Tibial nerve (tissue), 4 donors: ENCODE results near the gene GRIN2A. TPM values are rescaled to one million over a fixed set of nuclear protein-coding genes. Genes with fewer than 3 reads are reported as not detected.

Experiments
- DNase-seq, 2 donors: peaks; one replicate each; pipeline ENCODE4 v3.0.0-alpha.2; 2019; ENCODE audit warnings: low spot score in 2 of 2
- H3K27ac ChIP-seq, 4 donors: fragments of 200-600 bp; sonication (generic) in 3 of 4; one replicate each; pipeline ENCODE4 v1.5.1; 2017 to 2019; ENCODE audit warnings: mild to moderate bottlenecking in 1 of 4
- H3K27me3 ChIP-seq, 2 donors: fragments of 200-600 bp; sonication (generic) in 1 of 2; one replicate each; pipeline versions ENCODE4 v1.5.1 to v1.6.0; 2017 to 2019
- H3K36me3 ChIP-seq, 3 donors: fragments of 200-600 bp; sonication (generic); one replicate each; pipeline ENCODE4 v1.5.1; 2018 to 2019
- H3K4me1 ChIP-seq, 4 donors: fragments of 200-600 bp; sonication (generic) in 3 of 4; one replicate each; pipeline ENCODE4 v1.5.1; 2017 to 2019
- H3K4me3 ChIP-seq, 4 donors: fragments of 200-600 bp; sonication (generic) in 3 of 4; one replicate each; pipeline ENCODE4 v1.5.1; 2017 to 2019; ENCODE audit warnings: mild to moderate bottlenecking in 1 of 4, moderate library complexity in 1 of 4
- H3K9me3 ChIP-seq, 4 donors: fragments of 200-600 bp; sonication (generic) in 3 of 4; one replicate each; pipeline ENCODE4 v1.5.1; 2017 to 2019
- EP300 ChIP-seq, 2 donors: sonication (generic); formaldehyde crosslinking; IDR thresholded peaks; one replicate each; pipeline ENCODE4 v1.6.1; 2017; ENCODE audit warnings: antibody characterized with exemption in 2 of 2, mild to moderate bottlenecking in 1 of 2
- POLR2A ChIP-seq, 2 donors: fragments of 450-650 bp; IDR thresholded peaks; one replicate each; pipeline ENCODE4 v1.6.1; 2017; ENCODE audit warnings: antibody characterized with exemption in 2 of 2, mild to moderate bottlenecking in 2 of 2, moderate library complexity in 2 of 2
- WGBS, 2 donors: methylation state at CpG; one replicate each; pipeline ENCODE4 v1.1.5; 2018; 5-methylcytosine and 5-hydroxymethylcytosine counted together
- total RNA-seq, 4 donors: library from RNA; depleted of rRNA; stranded (reverse); fragments of >200 nt; gene quantifications; one replicate each; pipeline ENCODE4 v1.1.0, GENCODE V29; 2016
- TF ChIP-seq, protein P1 (sequence below), 5 experiments: fragments of 200-600 bp in 3 of 5; fragments of 450-650 bp in 2 of 5; sonication (generic) in 3 of 5; IDR thresholded peaks; one replicate each; pipeline ENCODE4 v1.5.1; 2016 to 2019; ENCODE audit warnings: antibody characterized with exemption in 5 of 5, mild to moderate bottlenecking in 3 of 5, moderate library complexity in 2 of 5

The GRIN2A gene
- total RNA-seq, 4 donors from 2014 or later: under 0.01 to 0.44 (median 0.39) TPM; not detected in 1

DNA sequence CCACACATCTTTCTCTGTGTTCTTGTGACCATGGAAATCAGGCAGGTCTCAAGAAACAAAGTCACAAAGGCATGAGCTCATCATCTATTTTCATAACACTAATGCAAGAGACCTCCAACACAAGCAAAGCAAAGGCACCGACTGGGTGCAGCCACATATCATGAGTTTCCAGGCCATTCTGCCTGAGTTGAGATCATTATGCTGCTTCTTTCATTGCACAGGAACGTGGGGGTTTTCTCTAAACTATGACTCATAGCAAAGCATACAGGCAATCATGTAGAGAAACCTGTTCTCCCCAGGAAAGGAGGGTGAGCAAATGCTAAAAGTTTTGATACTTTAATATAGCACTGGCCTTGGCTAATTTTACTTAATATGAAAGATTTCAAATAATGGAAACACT, 60.7 kb downstream of the GRIN2A start:
- TF ChIP-seq, protein P1, sequence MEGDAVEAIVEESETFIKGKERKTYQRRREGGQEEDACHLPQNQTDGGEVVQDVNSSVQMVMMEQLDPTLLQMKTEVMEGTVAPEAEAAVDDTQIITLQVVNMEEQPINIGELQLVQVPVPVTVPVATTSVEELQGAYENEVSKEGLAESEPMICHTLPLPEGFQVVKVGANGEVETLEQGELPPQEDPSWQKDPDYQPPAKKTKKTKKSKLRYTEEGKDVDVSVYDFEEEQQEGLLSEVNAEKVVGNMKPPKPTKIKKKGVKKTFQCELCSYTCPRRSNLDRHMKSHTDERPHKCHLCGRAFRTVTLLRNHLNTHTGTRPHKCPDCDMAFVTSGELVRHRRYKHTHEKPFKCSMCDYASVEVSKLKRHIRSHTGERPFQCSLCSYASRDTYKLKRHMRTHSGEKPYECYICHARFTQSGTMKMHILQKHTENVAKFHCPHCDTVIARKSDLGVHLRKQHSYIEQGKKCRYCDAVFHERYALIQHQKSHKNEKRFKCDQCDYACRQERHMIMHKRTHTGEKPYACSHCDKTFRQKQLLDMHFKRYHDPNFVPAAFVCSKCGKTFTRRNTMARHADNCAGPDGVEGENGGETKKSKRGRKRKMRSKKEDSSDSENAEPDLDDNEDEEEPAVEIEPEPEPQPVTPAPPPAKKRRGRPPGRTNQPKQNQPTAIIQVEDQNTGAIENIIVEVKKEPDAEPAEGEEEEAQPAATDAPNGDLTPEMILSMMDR (IDR thresholded peaks at IDR 0.05): no peak
- TF ChIP-seq POLR2A (IDR thresholded peaks at IDR 0.05): no peak
- TF ChIP-seq EP300 (IDR thresholded peaks at IDR 0.05): no peak
- Histone ChIP-seq H3K4me3 (no peak overlapping the region), H3K36me3 (no peaks in the 10 kb centered on the region), H3K27ac (no peak overlapping the region), H3K4me1 (no peaks in the 10 kb centered on the region), H3K9me3 (no peaks in the 10 kb centered on the region), H3K27me3 (no peaks in the 10 kb centered on the region)
- no peak for DNase-seq
- 36 to 57% methylated on average over 2 of the region's 2 CpGs for WGBS, 2 donors

DNA sequence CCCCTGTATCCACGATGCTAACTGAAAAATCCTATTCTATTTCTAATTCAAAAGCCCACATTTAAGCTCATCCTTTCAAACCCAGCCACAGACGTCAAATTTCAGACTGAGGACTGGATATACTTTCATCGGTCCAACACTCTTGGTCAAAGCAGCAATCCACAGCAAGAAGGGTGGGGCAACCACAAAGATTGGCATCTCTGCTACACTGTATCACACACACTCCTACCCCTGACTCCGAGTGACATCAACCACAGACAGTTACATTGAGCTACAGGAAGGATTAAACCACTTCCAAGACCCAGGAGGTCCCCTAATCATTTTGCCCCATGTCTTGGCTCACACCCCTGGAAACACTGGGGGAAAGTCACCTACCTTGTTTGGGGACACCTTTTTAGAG, 61.3 kb downstream of the GRIN2A start:
- Histone ChIP-seq H3K4me3 (no peak overlapping the region), H3K27me3 (no peaks in the 10 kb centered on the region), H3K4me1 (no peaks in the 10 kb centered on the region), H3K27ac (no peak overlapping the region), H3K9me3 (no peaks in the 10 kb centered on the region), H3K36me3 (no peaks in the 10 kb centered on the region)
- TF ChIP-seq EP300 (IDR thresholded peaks at IDR 0.05): no peak
- TF ChIP-seq POLR2A (IDR thresholded peaks at IDR 0.05): no peak
- TF ChIP-seq, protein P1 (IDR thresholded peaks at IDR 0.05): no peak
- WGBS, 2 donors: 73 to 78% methylated on average over 4 of the region's 4 CpGs
- DNase-seq: no peak

DNA sequence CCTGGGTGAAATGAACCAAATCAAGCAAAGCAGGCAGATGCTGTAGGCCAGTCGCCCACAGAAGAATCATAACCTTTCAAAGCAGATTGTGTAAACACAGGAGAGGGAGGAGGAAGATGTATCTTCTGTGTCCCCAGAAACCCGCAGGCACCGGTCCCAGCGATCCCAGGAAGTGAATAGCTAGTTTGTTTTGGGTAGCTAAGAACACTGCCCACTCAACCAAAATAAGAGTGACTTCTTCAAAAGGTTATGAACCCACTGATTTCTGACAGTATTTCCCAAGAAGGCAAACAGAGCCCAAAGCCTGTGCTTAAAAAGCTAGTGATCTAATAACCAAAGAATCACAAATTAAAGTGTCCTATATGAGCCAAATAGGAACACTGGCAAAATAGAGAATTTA, 67.8 kb downstream of the GRIN2A start:
- no peak overlapping the region for H3K27ac ChIP-seq
- H3K4me1 ChIP-seq: no peaks in the 10 kb centered on the region
- no peak for DNase-seq
- no peak overlapping the region for H3K4me3 ChIP-seq
- 41 to 46% methylated on average over 4 of the region's 4 CpGs for WGBS, 2 donors
- TF ChIP-seq POLR2A (IDR thresholded peaks at IDR 0.05) (no peak), EP300 (IDR thresholded peaks at IDR 0.05) (no peak)
- TF ChIP-seq, protein P1 (IDR thresholded peaks at IDR 0.05): no peak
- H3K9me3 ChIP-seq: no peaks in the 10 kb centered on the region
- no peaks in the 10 kb centered on the region for H3K36me3 ChIP-seq
- no peaks in the 10 kb centered on the region for H3K27me3 ChIP-seq

DNA sequence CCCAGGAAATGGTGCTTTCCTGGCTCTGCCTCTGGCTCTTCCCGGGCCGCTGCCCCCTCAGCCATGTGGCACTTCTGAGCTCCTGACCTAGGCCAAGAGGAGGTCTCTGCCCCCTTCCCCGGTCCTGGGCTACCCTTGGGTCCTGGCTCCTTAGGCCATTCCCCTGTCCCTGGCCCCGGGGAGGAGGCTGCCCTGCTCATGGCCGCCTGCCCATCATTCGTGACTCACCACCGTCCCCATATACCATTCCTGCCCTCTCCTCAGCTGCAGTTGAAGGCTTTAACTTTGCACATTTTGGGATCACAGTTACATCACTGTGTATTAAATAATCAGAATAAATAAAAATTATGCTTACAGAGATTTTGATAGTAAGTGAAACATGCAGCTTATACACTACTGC, 69.0 kb downstream of the GRIN2A start:
- WGBS, 2 donors: 74 to 79% methylated on average over 7 of the region's 7 CpGs
- H3K4me3 ChIP-seq: no peak overlapping the region
- no peak for DNase-seq
- no peaks in the 10 kb centered on the region for H3K4me1 ChIP-seq
- TF ChIP-seq, protein P1 (IDR thresholded peaks at IDR 0.05): no peak
- TF ChIP-seq EP300 (IDR thresholded peaks at IDR 0.05): no peak
- no peak for TF ChIP-seq POLR2A (IDR thresholded peaks at IDR 0.05)
- no peaks in the 10 kb centered on the region for H3K9me3 ChIP-seq
- H3K36me3 ChIP-seq: no peaks in the 10 kb centered on the region
- H3K27me3 ChIP-seq: no peaks in the 10 kb centered on the region
- no peak overlapping the region for H3K27ac ChIP-seq

DNA sequence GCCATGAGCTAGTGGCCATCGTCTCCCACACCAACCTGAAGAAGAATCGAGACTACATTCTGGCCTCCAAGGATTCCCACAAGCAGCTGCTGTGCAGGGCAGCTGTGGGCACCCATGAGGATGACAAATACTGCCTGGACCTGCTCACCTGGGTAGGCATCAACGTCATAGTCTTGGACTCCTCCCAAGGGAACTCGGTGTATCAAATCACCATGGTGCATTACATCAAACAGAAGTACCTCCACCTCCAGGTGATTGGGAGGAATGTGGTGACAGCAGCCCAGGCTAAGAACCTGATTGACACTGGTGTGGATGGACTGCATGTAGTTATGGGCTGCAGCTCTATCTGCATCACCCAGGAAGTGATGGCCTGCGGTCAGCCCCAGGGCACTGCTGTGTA, 70.2 kb downstream of the GRIN2A start:
- TF ChIP-seq POLR2A (IDR thresholded peaks at IDR 0.05) (no peak), EP300 (IDR thresholded peaks at IDR 0.05) (no peak)
- TF ChIP-seq, protein P1 (IDR thresholded peaks at IDR 0.05): no peak
- no peak for DNase-seq

More for the DNA sequence above, 70.2 kb downstream of the GRIN2A start:
- Histone ChIP-seq H3K27me3 (no peaks in the 10 kb centered on the region), H3K4me1 (no peaks in the 10 kb centered on the region), H3K27ac (no peak overlapping the region), H3K36me3 (no peaks in the 10 kb centered on the region), H3K9me3 (no peaks in the 10 kb centered on the region), H3K4me3 (no peak overlapping the region)
- 84 to 96% methylated on average over 4 to 5 of the region's 5 CpGs for WGBS, 2 donors
